ENCODE data around the gene CEP350. TPM values are rescaled to one million over a fixed set of nuclear protein-coding genes. Genes with fewer than 3 reads are reported as not detected.

Gene CEP350
- total and polyA plus RNA-seq, 2 experiments from 2014 or later = 24.9 to 49.6 TPM

DNA sequence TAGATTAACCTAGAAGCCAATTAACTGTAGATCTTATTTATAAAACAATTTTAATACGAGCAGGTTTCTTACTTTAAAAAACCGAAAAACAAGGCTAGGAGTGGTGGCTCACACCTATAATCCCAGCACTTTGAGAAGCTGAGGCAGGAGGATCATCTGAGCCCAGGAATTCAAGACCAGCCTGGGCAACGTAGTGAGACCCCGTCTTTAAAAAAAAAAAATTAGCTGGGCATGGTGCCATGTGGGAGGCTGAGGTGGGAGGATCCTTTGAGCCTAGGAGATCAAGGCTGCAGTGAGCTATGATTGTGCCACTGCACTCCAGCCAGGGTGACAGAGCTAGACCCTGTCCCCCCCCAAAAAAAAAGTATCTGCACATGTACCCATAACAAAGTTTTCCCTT lies 110.8 kb downstream of the CEP350 start:
- Histone ChIP-seq H3K27ac (no peak overlapping the region), H3K36me3 (peaks cover 64% of the 10 kb centered on the region), H3K4me3 (no peak overlapping the region), H3K9me3 (ENCODE audit: low read depth) (no peaks in the 10 kb centered on the region), H3K27me3 (no peaks in the 10 kb centered on the region), H3K4me1 (ENCODE audit: low read depth) (no peaks in the 10 kb centered on the region)
- TF ChIP-seq, protein P1, sequence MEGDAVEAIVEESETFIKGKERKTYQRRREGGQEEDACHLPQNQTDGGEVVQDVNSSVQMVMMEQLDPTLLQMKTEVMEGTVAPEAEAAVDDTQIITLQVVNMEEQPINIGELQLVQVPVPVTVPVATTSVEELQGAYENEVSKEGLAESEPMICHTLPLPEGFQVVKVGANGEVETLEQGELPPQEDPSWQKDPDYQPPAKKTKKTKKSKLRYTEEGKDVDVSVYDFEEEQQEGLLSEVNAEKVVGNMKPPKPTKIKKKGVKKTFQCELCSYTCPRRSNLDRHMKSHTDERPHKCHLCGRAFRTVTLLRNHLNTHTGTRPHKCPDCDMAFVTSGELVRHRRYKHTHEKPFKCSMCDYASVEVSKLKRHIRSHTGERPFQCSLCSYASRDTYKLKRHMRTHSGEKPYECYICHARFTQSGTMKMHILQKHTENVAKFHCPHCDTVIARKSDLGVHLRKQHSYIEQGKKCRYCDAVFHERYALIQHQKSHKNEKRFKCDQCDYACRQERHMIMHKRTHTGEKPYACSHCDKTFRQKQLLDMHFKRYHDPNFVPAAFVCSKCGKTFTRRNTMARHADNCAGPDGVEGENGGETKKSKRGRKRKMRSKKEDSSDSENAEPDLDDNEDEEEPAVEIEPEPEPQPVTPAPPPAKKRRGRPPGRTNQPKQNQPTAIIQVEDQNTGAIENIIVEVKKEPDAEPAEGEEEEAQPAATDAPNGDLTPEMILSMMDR (IDR thresholded peaks at IDR 0.05; ENCODE audit: low read depth, low read length) = no peak
- no peak for DNase-seq (ENCODE audit: low read depth in 1 of 2, low spot score in 1 of 2)

DNA sequence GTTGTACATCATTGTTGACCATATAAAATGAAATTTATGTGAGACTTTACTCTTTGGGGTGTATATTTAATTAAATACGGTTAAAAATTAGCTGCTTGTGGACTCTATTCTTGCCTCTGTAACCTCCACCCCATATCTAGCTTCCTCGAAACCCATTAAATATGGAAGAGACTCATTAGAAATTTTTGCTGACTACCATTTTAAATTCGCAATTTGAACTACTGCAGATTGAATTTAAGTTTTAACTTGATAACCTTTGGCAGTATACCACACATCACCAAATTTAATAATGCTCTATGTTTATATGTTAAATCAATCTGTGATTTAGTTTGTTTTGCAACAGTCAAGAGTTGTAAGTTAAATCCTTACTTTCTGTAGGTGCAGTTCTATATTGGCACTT lies 111.5 kb downstream of the CEP350 start:
- no peak for DNase-seq (ENCODE audit: low read depth in 1 of 2, low spot score in 1 of 2)
- Histone ChIP-seq H3K36me3 (peaks cover 66% of the 10 kb centered on the region), H3K27ac (no peak overlapping the region), H3K27me3 (no peaks in the 10 kb centered on the region), H3K9me3 (ENCODE audit: low read depth) (no peaks in the 10 kb centered on the region), H3K4me1 (ENCODE audit: low read depth) (no peaks in the 10 kb centered on the region), H3K4me3 (no peak overlapping the region)
- TF ChIP-seq, protein P1 (IDR thresholded peaks at IDR 0.05; ENCODE audit: low read depth, low read length) = no peak

DNA sequence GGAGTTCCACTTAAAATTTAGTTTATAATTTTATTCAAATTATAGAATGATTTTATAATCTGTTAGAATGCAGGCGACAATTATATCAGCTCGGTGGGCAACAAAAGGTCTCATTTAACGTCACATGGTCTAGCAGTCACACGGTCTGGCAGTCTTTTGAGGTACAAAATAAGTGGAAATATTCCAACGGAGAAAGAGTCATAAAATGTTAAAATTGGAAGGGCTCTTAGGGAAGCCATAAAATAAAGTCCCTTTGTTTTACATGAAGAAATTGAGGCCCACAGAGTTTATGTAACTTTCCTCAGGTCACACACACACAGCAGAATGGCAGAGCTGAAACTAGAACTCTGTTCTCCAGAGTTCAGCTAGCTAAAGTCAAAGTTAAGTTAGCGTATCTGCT lies 115.7 kb downstream of the CEP350 start:
- H3K27ac ChIP-seq = no peak overlapping the region
- no peaks in the 10 kb centered on the region for H3K27me3 ChIP-seq
- DNase-seq (ENCODE audit: low read depth in 1 of 2, low spot score in 1 of 2) = no peak
- no peaks in the 10 kb centered on the region for H3K4me1 ChIP-seq (ENCODE audit: low read depth)
- TF ChIP-seq, protein P1 (IDR thresholded peaks at IDR 0.05; ENCODE audit: low read depth, low read length) = no peak
- H3K9me3 ChIP-seq (ENCODE audit: low read depth) = no peaks in the 10 kb centered on the region
- H3K36me3 ChIP-seq = peaks cover 66% of the 10 kb centered on the region
- H3K4me3 ChIP-seq = no peak overlapping the region

DNA sequence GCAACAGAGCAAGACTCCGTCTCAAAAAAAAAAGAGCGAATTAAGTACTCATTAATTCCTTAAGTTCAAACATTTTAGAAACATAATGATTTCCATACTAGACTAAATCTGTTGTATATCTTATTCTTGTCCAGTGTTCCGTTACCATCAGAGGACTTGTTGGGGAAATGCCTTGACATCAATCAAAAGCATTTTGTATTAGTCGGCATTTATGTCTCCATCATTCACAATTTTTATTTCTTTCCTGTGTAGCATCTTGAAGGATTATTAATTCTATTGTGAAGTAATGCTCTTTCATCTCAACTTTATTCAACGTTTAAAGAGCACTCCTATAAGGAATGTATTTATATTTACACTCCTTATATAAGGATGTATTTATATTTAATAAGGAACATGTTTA lies 117.1 kb downstream of the CEP350 start:
- peaks cover 71% of the 10 kb centered on the region for H3K36me3 ChIP-seq
- H3K27ac ChIP-seq = no peak overlapping the region
- no peaks in the 10 kb centered on the region for H3K9me3 ChIP-seq (ENCODE audit: low read depth)
- no peaks in the 10 kb centered on the region for H3K4me1 ChIP-seq (ENCODE audit: low read depth)
- no peaks in the 10 kb centered on the region for H3K27me3 ChIP-seq
- TF ChIP-seq, protein P1 (IDR thresholded peaks at IDR 0.05; ENCODE audit: low read depth, low read length) = no peak
- H3K4me3 ChIP-seq = no peak overlapping the region
- no peak for DNase-seq (ENCODE audit: low read depth in 1 of 2, low spot score in 1 of 2)

DNA sequence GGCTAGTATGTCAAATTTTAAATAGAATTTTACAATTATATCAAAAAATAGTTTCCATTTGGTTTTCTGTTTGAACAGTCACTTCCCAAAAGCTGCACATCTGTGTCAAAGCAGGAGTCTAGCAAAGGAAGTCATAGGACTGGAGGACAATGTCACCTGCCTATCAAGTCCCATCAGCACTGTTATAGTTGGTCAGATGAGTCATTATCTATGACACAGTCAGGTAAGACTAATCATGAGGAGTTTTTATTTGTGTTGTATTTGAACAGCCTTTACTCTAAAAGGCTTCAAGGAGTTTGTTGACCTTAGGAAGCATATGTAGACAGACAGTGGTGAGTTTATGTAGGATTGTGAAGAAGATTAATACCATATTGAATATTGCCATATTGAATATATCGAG lies 125.8 kb downstream of the CEP350 start:
- Histone ChIP-seq H3K27ac (no peak overlapping the region), H3K4me3 (no peak overlapping the region), H3K36me3 (peaks cover 64% of the 10 kb centered on the region), H3K27me3 (no peaks in the 10 kb centered on the region), H3K4me1 (ENCODE audit: low read depth) (no peaks in the 10 kb centered on the region), H3K9me3 (ENCODE audit: low read depth) (no peaks in the 10 kb centered on the region)
- DNase-seq (ENCODE audit: low read depth in 1 of 2, low spot score in 1 of 2) = no peak
- TF ChIP-seq, protein P1 (IDR thresholded peaks at IDR 0.05; ENCODE audit: low read depth, low read length) = no peak

DNA sequence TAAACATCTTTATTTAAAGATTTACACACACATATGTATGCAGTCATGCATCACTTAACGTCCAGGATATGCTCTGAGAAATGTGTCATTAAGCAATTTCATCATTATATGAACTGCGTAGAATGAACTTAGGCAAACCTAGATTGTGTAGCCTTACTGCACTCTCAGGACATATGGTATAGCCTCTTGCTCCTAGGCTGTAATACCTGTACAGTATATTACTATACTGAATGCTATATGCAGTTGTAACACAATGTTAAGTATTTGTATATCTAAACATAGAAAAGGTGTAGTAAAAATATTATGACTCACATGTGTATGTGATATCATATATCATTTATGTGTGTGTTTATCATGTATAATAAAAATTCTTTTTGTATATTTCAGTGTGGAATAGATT lies 126.9 kb downstream of the CEP350 start:
- TF ChIP-seq, protein P1 (IDR thresholded peaks at IDR 0.05; ENCODE audit: low read depth, low read length) = no peak
- Histone ChIP-seq H3K9me3 (ENCODE audit: low read depth) (no peaks in the 10 kb centered on the region), H3K4me3 (no peak overlapping the region), H3K27me3 (no peaks in the 10 kb centered on the region), H3K36me3 (peaks cover 57% of the 10 kb centered on the region), H3K27ac (no peak overlapping the region), H3K4me1 (ENCODE audit: low read depth) (no peaks in the 10 kb centered on the region)
- DNase-seq (ENCODE audit: low read depth in 1 of 2, low spot score in 1 of 2) = no peak
